ENCODE data around the gene TMOD1.
"Not testable (repeated sequence)": the region's sequence is repeated elsewhere in the genome, so short reads cannot be mapped to it uniquely, and the experiment has no call there.

TMOD1 gene

GRCh38 chr9:97501177-97501971 lies at the start of gene TMOD1:
Gene TMOD1 (plus strand): TSS chr9:97501666. CDS start chr9:97524189, 22,523 bp downstream.
- peak; percentile 45 to 65 for DNase-seq

- not testable (repeated sequence) for DNase-seq
These were observed 47.9 kb upstream of the TMOD1 start for GRCh38 chr9:97453573-97453972.

GRCh38 chr9:97456841-97457240 lies 44.6 kb upstream of the TMOD1 start:
- DNase-seq, result not testable (repeated sequence)

DNA sequence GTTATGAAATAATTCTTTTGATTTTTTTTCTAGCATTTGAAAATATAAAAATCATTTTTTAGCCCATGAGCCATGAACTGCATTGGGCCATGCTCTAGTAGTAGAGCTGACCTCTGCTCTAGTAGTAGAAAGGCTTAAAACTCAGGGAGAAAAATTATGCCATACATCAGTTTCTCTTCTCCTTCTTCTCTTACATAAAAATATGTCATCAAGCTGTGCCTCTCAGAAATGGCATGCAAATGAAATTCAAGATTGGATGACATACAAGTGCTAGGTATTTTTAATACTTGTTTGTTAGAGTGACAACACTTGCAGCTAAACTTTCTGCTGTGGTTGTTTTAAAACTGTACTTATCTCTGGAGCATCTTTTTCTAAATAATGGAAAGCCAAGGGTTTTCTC lies 42.1 kb upstream of the TMOD1 start:
- DNase-seq, result peak; percentile 10 to 12

GRCh38 chr9:97462159-97462558 lies 39.3 kb upstream of the TMOD1 start:
- DNase-seq, result no peak

DNA sequence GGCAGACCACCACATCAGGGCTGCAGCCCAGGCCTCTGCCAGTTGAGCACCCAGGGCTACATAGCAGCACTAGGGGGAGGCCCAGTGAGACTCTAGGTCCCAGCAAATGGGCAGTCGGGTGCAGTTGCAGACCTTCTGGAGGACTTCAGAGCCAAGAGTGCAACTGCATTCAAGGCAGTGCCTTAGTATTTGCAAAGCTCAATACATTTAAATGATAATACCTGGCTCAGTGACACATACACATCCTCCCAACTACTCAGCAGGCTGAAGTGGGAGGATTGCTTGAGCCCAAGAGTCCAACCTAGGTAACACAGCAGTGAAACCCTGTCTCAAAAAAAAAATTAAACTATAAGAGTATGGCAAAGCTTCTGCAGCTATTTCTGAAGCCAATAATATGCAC lies 38.6 kb upstream of the TMOD1 start:
- DNase-seq, result no peak

DNA sequence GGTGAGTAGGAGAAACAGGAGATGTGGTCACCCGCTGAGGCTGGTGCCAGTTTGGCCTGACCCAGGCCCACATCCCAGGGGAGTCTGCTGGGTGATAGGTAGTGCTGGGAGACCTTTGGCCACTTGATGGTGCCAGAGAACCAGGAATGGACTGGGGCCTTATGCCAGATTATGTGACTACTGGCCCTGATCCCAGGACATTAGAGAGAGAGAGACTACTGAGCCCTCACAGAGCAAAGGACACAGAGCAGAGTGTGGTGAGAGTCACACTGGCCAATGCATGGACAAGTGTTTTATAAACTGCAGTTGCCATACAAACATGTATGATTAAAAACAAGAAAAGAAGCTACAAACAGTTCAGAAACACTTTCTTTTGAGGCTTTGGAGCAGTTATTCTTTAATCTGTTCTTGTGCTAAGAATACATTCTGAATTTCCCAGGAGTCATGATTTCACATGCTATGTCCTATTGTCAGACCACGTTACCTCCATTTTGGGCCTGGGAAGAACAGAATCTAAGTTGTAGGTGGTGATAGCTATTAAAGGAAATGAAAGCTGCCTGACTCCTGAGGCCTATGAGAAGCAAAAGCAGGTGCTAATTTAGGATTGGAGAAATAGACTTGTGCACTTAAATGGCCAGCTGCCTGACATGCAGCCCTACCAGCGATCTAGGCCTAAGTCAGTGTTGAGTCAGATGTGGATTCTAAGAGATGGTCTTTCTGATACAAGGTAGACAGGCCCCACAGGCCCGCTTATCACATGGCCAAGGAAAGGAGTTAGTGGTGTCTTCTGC lies 32.6 kb upstream of the TMOD1 start:
- DNase-seq, result peak in 1 of 2 donors; percentile 42

DNA sequence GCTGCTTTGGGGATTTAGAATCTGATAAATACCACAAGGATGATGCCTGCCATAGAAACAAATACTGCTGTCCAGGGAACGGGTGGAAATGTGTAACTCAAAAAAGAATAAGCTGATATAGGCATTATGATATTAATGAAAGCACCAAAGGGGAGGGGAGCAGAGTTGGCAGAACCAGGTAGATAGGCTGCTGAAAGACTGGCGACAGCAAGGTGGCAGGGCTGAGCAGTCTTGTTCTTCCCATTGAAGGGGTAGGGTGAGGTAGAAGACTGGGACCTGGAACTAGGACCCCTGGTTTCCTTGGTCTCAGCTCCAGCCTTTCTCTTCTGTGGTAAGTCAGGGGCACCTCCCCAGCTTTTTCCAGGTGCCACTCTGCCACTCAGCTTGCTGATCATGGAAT lies 31.4 kb upstream of the TMOD1 start:
- DNase-seq, result no peak

- no peak for DNase-seq
These were observed 27.7 kb upstream of the TMOD1 start for GRCh38 chr9:97473717-97474116.

DNA sequence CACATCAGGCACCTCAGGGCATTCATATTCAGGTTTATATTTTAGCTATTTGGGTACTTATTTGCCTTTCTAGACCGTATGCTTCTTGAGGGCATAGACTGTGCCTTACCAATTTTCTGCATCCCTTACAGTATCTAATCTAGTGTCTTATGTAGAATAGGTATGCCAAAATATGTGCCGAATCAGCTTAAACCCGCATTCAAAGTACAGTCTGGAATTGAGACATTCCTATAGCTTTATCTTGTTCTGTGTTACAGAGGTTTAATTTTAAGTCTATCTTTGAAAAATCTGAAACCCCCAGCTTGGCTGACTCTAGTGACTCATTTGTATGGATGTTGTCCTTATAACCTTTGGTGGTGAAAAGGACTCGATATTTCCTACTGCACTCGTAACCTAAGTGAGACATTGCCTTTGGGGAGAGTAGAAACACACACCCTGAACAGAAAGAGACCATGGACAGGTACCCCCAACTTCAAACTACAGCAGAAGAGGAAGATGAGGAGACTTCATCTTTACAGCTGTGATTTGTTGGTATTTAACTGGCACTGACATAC lies 27.0 kb upstream of the TMOD1 start:
- DNase-seq, result no peak

DNA sequence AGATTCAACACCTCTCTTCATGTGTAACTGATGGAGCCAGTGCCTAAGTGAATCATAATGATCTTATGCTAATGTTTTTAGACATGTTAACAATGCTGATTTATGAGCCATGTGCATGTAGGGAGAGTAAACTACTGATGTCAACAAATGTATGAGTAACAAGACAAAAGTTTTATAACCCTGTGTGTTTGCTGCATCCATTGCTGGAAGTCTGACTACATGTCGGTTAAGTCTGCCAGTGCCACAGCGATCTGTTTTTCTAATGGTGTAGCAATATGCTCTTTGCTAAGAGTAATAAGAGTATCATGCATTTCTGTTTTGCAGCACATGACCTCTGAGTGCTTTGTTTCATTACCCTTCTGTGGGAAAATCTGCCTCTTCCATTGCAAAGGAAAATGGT lies 26.4 kb upstream of the TMOD1 start:
- DNase-seq, result no peak

DNA sequence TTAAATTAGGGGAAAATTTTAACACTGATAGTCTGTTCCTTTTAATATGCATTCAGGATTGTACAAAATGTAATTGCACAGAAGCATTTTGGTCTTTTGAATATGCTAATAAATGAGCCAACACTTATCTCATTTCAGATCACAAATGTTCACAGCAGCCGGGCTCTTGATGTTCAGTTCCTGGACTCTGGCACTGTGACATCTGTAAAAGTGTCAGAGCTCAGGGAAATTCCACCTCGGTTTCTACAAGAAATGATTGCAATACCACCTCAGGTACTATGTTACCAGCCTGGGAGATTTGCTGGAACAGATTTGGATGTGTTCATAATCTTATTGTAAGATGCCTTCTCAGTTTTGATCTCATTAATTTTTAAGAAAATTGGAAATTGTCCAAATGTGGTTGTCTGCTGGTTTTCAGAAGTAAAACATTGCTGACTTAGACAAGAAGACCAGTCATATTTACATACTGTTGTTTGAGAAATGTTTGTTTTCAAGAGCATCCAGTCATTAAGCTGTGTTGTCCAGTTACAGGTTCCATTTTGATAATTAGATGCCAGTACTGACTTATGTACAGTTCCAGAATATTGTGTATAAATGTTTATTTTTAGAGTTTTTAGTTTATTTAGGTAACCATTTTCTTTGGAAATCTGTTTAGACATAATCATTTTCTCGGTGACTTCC lies 23.0 kb upstream of the TMOD1 start:
- no peak for DNase-seq

DNA sequence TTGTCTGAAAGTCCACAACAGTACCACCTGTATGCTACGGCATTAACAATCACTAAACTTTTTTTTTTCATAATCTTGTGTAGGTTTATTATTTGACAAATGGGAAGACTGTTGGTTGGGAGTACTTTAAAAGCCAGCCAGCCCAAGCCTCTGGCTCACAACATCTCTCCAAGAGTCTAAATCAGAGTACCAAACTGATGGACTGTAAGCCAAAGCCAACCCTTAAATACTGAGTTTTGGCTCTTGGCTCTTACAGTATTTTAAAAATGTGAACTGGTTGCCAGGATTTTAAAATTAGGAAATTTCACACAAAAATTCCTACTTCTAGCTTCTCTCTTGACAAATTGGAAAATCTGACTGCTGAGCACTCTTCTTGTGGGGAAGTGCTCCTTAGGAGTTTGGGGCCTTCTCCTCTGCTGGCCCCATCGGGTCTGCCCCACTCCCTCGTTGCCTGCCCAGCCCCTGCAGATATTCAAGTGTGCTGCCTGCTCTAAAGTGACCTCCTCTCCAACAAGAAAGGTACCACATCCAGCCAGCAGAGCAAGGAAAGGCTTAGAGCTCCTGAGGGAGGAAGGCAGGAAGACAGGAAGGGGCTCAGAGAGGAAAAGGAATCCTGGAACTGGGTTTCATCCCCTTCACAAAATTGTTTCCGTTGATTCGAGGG lies 21.8 kb upstream of the TMOD1 start:
- no peak for DNase-seq

DNA sequence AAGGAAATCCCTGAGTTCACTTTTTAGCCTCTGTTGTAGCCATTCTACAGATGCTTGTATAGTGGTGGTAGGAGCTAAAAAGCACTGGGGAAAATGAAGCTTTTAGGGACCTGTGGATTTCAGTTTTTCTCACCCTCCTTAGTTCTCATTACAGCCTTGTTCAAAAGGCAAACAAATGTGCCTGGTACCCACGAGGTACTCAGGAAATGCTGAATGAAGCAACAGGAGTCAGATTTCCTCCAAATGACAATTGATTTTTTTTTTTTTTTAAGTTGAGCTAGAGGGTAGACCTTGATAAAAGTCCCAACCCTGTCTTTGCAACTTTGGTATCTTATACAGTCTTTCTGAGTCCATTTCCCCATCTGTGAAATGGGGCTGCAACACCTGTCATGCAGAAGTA lies 21.3 kb upstream of the TMOD1 start:
- no peak for DNase-seq

- no peak for DNase-seq
These were observed 20.7 kb upstream of the TMOD1 start for GRCh38 chr9:97480749-97481148.

DNA sequence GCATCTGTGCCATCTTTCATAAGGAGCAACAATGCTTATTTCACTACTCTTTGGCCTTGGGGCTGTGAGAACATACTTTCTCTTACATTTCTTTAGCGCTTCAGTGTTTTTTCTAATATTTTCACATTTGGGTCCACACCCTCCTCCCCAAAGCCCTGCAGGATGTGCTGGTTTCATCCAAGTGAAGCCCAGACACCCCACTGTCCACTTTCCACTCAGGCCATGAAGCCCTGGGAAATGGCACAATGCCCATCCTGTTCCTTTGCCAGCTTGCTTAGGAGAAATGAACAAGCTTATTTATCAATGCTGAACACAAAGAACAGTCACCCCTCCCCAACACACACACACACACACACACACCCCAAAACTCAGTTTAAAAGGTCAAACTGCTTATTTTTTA lies 17.3 kb upstream of the TMOD1 start:
- DNase-seq, result no peak

- DNase-seq, result no peak
These were observed 14.4 kb upstream of the TMOD1 start for GRCh38 chr9:97487107-97487506.

DNA sequence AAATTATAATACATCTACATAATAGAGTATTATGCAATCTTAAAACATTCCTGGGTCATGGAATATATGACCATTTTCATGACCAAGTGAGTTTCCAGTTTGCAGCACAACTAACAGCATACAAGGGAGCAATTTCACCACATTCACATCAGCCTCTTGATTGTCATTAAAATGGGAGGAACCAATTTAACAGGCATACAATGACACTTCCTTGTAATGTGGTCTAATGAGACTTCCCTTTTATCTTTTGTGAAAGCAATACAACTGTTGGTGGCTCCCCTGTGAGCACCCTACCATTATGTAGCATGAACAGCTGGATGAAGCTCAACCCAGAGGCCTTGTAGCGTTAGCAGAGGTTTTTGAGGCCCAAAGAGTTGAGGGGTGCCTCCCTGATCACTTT lies 13.6 kb upstream of the TMOD1 start:
- DNase-seq, result peak in 1 of 2 donors; percentile 8

DNA sequence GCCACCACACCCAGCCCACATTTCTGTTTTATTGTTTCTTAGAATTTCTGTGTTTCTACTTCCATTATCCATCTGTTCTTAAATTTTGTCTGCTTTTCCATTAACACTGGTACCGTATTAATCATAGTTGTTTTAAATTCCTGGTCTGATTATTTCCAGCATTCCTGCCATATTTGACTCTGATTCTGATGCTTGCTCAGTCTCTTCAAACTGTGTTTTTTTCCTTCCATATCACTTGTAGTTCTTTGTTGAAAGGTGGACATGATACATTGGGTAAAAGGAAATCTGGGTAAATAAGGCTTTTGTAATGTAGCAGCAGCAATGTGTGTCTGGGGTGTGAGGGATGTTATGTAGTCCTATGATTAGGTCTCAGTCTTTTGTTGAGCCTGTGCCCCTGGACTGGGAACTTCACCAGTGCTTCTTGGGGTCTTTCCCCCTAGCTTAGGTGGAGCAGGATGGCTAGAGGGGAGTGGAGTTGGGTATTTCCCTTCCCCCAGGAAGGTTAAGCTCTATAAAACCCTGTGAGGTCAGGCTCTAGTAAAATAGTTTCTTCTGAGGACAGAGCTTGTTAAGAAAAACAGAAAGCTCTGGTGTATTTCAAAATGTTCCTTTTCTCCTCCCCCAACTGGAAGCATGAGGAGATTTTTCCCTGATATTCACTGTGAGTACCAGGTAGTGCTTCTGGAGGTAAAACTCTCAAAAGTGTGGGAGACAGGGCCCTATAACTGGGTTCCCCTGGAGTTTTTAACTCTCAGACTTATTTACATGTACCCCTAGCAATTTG lies 10.1 kb upstream of the TMOD1 start:
- no peak for DNase-seq

- not testable (repeated sequence) for DNase-seq
These were observed 3.7 kb upstream of the TMOD1 start for GRCh38 chr9:97497558-97498375.

DNA sequence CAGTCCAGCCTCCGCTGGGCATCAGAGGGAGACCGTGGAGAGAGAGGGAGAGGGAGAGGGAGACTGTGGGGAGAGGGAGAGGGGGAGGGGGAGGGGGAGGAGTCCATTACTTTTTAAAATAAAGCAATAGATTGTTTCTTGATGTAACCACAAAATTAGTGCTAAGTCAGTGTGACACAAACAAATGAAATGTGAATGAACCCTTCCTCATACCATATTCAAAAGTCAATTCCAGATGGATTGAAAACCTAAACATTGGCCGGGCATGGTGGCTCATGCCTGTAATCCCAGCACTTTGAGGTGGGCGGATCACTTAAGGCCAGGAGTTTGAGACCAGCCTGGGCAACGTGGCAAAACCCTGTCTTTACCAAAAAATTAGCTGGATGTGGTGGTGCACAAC lies 2.6 kb upstream of the TMOD1 start:
- not testable (repeated sequence) for DNase-seq
